IMR-90 (cell line): ENCODE data around the gene EPO. TPM values are rescaled to one million over a fixed set of nuclear protein-coding genes. Genes with fewer than 3 reads are reported as not detected.

ENCODE experiments used
- ATAC-seq: fragments of 200-7000 bp; cut with Tn5 transposase; 2 replicates; pipeline ENCODE4 v1.9.1; 2020; ENCODE audit warnings: low read depth, mild to moderate bottlenecking, moderate library complexity
- BruUV-seq: library from RNA; stranded (reverse); fragments of 400-500 nt; replicated peaks from 2 replicates; lab custom pipeline; 2021; lab: Mats Ljungman, UMichigan
- CTCF ChIA-PET: fragments of 300-600 bp; formaldehyde crosslinking; extraction: SDS; loops from one replicate; lab custom pipeline; 2021; ENCODE audit warnings: antibody characterized with exemption; lab: Yijun Ruan, JAX
- POLR2A ChIA-PET: fragments of 300-600 bp; sonication (Branson Sonifier 250); formaldehyde crosslinking; loops from one replicate; lab custom pipeline; 2022; ENCODE audit warnings: antibody characterized with exemption; ENCODE audit not compliant: unreplicated experiment; lab: Charles Lee
- DNase-seq: peaks from one replicate; pipeline ENCODE4 v3.0.0; 2013
- H2AFZ ChIP-seq: replicated peaks from 2 replicates; pipeline ENCODE3; 2013; ENCODE audit warnings: low read length, mild to moderate bottlenecking; ENCODE audit not compliant: poor library complexity
- H2AK5ac ChIP-seq: 2 replicates; pipeline ENCODE4 v1.6.1; 2013; ENCODE audit warnings: low read depth, low read length, inconsistent platforms
- H2AK9ac ChIP-seq: replicated peaks from 2 replicates; pipeline ENCODE3; 2013; ENCODE audit warnings: mild to moderate bottlenecking, low read depth, low read length, moderate library complexity; ENCODE audit not compliant: poor library complexity
- H2BK120ac ChIP-seq: 2 replicates; pipeline ENCODE4 v1.6.1; 2013; ENCODE audit warnings: low read depth, low read length, inconsistent platforms
- H2BK15ac ChIP-seq: 3 replicates; pipeline ENCODE4 v1.6.1; 2013; ENCODE audit warnings: low read depth, low read length, inconsistent platforms
- H2BK20ac ChIP-seq: 2 replicates; pipeline ENCODE4 v1.6.1; 2013; ENCODE audit warnings: low read depth, mild to moderate bottlenecking, inconsistent platforms, low read length, moderate library complexity
- H2BK5ac ChIP-seq: 2 replicates; pipeline ENCODE4 v1.6.1; 2013; ENCODE audit warnings: mild to moderate bottlenecking, low read depth, low read length, inconsistent platforms; ENCODE audit not compliant: poor library complexity, severe bottlenecking
- H3K14ac ChIP-seq: replicated peaks from 2 replicates; pipeline ENCODE4 v1.6.1; 2013; ENCODE audit warnings: low read depth, low read length, inconsistent platforms
- H3K18ac ChIP-seq: 2 replicates; pipeline ENCODE4 v1.6.1; 2013; ENCODE audit warnings: low read depth, low read length, control low read depth
- H3K23ac ChIP-seq: 2 replicates; pipeline ENCODE4 v1.6.1; 2013; ENCODE audit warnings: low read depth, low read length, inconsistent platforms
- H3K27ac ChIP-seq: 2 replicates; pipeline ENCODE4 v1.5.1; 2013; ENCODE audit warnings: mild to moderate bottlenecking, control low read depth, low read length; ENCODE audit not compliant: insufficient read depth
- H3K27me3 ChIP-seq: 2 replicates; pipeline ENCODE4 v1.6.1; 2013; ENCODE audit warnings: low read length; ENCODE audit not compliant: control insufficient read depth, insufficient read depth
- H3K36me3 ChIP-seq: 2 replicates; pipeline ENCODE4 v1.6.1; 2013; ENCODE audit warnings: low read length, mixed read lengths; ENCODE audit not compliant: control insufficient read depth, insufficient read depth
- H3K4ac ChIP-seq: 2 replicates; pipeline ENCODE4 v1.6.1; 2013; ENCODE audit warnings: low read depth, low read length, inconsistent platforms
- H3K4me1 ChIP-seq: 2 replicates; pipeline ENCODE4 v1.6.1; 2013; ENCODE audit warnings: low read length, mixed read lengths; ENCODE audit not compliant: control insufficient read depth, insufficient read depth
- H3K4me2 ChIP-seq: 2 replicates; pipeline ENCODE4 v1.6.1; 2013; ENCODE audit warnings: low read depth, mild to moderate bottlenecking, control low read depth, low read length, moderate library complexity
- H3K4me3 ChIP-seq: 2 replicates; pipeline ENCODE4 v1.5.1; 2013; ENCODE audit warnings: low read depth, mild to moderate bottlenecking, control low read depth, low read length, moderate library complexity; ENCODE audit not compliant: insufficient read depth
- H3K56ac ChIP-seq: 2 replicates; pipeline ENCODE4 v1.6.1; 2013; ENCODE audit warnings: low read length, inconsistent platforms; ENCODE audit not compliant: insufficient read depth; ENCODE audit errors: extremely low read depth
- H3K79me1 ChIP-seq, 2 experiments: 2 replicates each; pipeline ENCODE4 v1.6.1; 2013; ENCODE audit warnings: low read length in 2 of 2, inconsistent platforms in 1 of 2, low read depth in 1 of 2
- H3K9ac ChIP-seq: 2 replicates; pipeline ENCODE4 v1.6.1; 2013; ENCODE audit warnings: low read depth, low read length, control low read depth
- H3K9me1 ChIP-seq: 2 replicates; pipeline ENCODE4 v1.6.1; 2013; ENCODE audit warnings: low read length, inconsistent platforms; ENCODE audit not compliant: insufficient read depth
- H3K9me3 ChIP-seq: 2 replicates; pipeline ENCODE4 v1.6.1; 2013; ENCODE audit warnings: low read length; ENCODE audit not compliant: control insufficient read depth, insufficient read depth
- H4K20me1 ChIP-seq: 2 replicates; pipeline ENCODE4 v1.6.1; 2013; ENCODE audit warnings: low read length, inconsistent platforms; ENCODE audit not compliant: insufficient read depth
- H4K5ac ChIP-seq: 2 replicates; pipeline ENCODE4 v1.6.1; 2013; ENCODE audit warnings: mild to moderate bottlenecking, low read depth, low read length, control low read depth
- H4K8ac ChIP-seq, 2 experiments: 2 replicates each; pipeline ENCODE4 v1.6.1; 2013; ENCODE audit warnings: low read depth in 2 of 2, low read length in 2 of 2, control low read depth in 1 of 2, inconsistent platforms in 1 of 2
- H4K91ac ChIP-seq: 2 replicates; pipeline ENCODE4 v1.6.1; 2013; ENCODE audit warnings: low read depth, low read length, inconsistent platforms; ENCODE audit not compliant: insufficient read depth
- MAZ ChIP-seq: IDR thresholded peaks from 2 replicates; pipeline ENCODE4 v1.6.1; 2012; ENCODE audit warnings: low read depth, mild to moderate bottlenecking, low read length, improper control_type of control experiment, moderate library complexity, borderline replicate concordance
- MXI1 ChIP-seq: IDR thresholded peaks from 2 replicates; pipeline ENCODE4 v1.6.1; 2012; ENCODE audit warnings: low read depth, mild to moderate bottlenecking, low read length, moderate library complexity, borderline replicate concordance
- RAD21 ChIP-seq: IDR thresholded peaks from 2 replicates; pipeline ENCODE4 v1.6.1; 2012; ENCODE audit warnings: low read length, improper control_type of control experiment
- WGBS, 2 experiments: methylation state at CpG; one replicate each; pipeline versions ENCODE4 v1.1.5 to v1.1.7; 2013; ENCODE audit warnings: missing lambda C conversion rate in 2 of 2; ENCODE audit not compliant: insufficient read length in 1 of 2; ENCODE audit errors: extremely low coverage in 2 of 2; 5-methylcytosine and 5-hydroxymethylcytosine counted together
- dilution Hi-C: fragments of 300-500 bp; cut with HindIII; formaldehyde crosslinking; loops from one replicate; pipeline ENCODE4 v1.14.3; 2018; ENCODE audit warnings: low sequenced_read_pairs; ENCODE audit not compliant: unreplicated experiment
- in situ Hi-C: fragments of 300-500 bp; cut with MboI; formaldehyde crosslinking; loops from 3 replicates; pipeline ENCODE4 v1.14.3; 2019; ENCODE audit warnings: low sequenced_read_pairs, inconsistent platforms, mixed read lengths
- intact Hi-C: fragments of 100-400 bp; cut with micrococcal nuclease; formaldehyde crosslinking; loops from 2 replicates; pipeline ENCODE4 v1.10.0; 2022
- polyA plus RNA-seq, 3 experiments: library from polyadenylated mRNA; depleted of rRNA; stranded (reverse); fragments of >200 nt; gene quantifications; 2 replicates each; pipeline ENCODE4 v1.2.3, GENCODE V29; 2012; ENCODE audit warnings: low replicate concordance in 1 of 3
- total RNA-seq: library from RNA; depleted of rRNA; stranded (reverse); fragments of >200 nt; gene quantifications from 2 replicates; pipeline ENCODE4 v1.2.3, GENCODE V29; 2012
- TF ChIP-seq, protein P1 (sequence below): fragments of 150-350 bp; IDR thresholded peaks from 2 replicates; pipeline ENCODE4 v1.6.1; 2017; ENCODE audit warnings: mild to moderate bottlenecking, antibody characterized with exemption, low read length, low read depth

EPO gene
- total and polyA plus RNA-seq, 2 of the 4 experiments (the other 2 are of a cell fraction) = not detected

DNA sequence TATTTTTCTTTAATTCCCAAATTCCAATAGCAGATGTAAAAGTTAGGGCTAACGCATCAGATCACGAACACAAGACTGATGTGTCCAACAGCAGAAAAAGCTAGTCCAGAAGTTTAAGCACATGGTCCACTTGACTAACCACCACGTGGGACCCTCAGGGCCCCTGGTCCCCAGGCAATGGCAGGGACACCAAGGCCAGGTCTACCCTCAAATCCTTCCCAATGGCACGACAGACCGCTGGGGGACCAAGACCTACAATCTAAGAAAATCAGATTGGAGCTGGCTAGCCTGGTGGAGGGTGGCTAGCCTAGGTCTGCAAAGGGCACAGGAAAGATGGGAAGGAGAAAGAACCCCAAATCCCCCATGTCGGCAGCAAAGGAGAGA, 27.7 kb upstream of the EPO start (continued):
- TF ChIP-seq RAD21 = no peak
- TF ChIP-seq, protein P1, sequence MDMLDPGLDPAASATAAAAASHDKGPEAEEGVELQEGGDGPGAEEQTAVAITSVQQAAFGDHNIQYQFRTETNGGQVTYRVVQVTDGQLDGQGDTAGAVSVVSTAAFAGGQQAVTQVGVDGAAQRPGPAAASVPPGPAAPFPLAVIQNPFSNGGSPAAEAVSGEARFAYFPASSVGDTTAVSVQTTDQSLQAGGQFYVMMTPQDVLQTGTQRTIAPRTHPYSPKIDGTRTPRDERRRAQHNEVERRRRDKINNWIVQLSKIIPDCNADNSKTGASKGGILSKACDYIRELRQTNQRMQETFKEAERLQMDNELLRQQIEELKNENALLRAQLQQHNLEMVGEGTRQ = no peak

DNA sequence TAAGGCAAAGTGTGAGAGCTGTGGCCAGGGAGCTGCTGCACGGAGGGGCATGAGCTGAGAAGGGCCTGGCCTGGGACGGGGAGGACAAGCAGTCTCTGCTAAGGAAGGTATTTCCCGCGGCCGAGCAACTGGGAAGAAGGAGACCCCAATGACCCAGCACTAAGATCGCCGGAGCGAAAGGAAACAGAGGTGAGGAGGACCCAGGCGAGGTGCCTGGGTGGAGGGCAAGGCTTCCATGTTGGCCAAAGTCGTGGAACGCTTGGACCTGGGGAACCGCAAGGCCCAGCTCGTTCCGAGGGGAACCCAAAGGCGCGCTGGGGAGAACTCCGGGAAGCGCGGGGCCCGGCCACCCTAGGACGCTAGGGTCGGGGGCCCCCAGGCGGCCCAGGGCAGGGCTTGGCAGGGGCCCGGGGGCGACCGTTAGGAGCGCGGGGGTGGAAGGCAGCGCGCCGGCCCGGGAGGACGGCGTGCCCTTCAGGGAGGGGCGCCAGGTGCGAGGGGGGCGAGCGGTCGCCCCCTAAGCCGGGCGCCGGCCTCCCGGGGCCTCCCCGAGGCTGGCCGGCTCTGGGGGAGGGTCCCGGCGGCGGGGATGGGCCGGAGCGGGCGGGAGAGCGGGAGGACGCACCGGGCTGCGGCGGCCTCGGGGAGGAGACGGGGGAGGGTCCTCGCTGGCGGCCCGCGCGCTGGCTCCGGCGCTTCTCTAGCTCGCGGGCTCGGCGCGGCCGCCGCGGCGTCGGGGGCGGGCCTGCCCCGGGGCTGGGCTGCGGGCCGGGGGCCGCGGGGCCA, 26.8 kb upstream of the EPO start:
- Histone ChIP-seq H3K36me3 (peaks cover 9% of the 10 kb centered on the region), H2AK9ac (peak overlapping the region; percentile 96), H3K56ac (peak overlapping the region; percentile 62; the same call in 1 of the 2 replicates), H2AFZ (peak overlapping the region; percentile 92), H3K79me1 (peaks cover 24 to 45% of the 10 kb centered on the region in 2 experiments), H4K5ac (no peak overlapping the region), H4K20me1 (peaks cover 45% of the 10 kb centered on the region), H3K9me3 (no peaks in the 10 kb centered on the region), H3K9me1 (no peaks in the 10 kb centered on the region), H3K27ac (peak overlapping the region; percentile 61), H3K18ac (no peak overlapping the region), H2BK120ac (no peak overlapping the region), H3K9ac (peak overlapping the region; percentile 87), H3K23ac (peak overlapping the region; percentile 90; the same call in 1 of the 2 replicates), H2BK20ac (no peak overlapping the region), H3K4me2 (peak overlapping the region; percentile 70), H4K8ac (peak overlapping the region in 1 of 2 experiments; percentile 19; a peak in 1 of 4 replicates), H2BK5ac (peak overlapping the region; percentile 22), H3K4me1 (peaks cover 16% of the 10 kb centered on the region), H2AK5ac (peak overlapping the region; percentile 70; the same call in 1 of the 2 replicates), H2BK15ac (no peak overlapping the region), H3K27me3 (no peaks in the 10 kb centered on the region), H3K4ac (peak overlapping the region; percentile 46), H4K91ac (no peak overlapping the region), H3K4me3 (peak overlapping the region; percentile 56), H3K14ac (peak overlapping the region; percentile 83; the same call in 1 of the 2 replicates)
- CTCF ChIA-PET = interaction anchor here (0.5 to 1.7 kb wide), 5 partner anchors 12 to 394 kb away, joined by 3 to 7 read pairs (median 3); partner anchors contain the start of genes MOSPD3, POP7 and SLC12A9
- no TSS peak for BruUV-seq
- TF ChIP-seq MAZ (no peak), MXI1 (peak; percentile 9; the same call in 1 of the 2 replicates)
- dilution Hi-C loops = no loop called here
- POLR2A ChIA-PET = interaction anchor here (0.6 to 1.7 kb wide), 3 partner anchors 13 to 156 kb away, joined by 4 to 5 read pairs (median 4); no protein-coding TSS in a partner anchor
- DNase-seq = no peak
- 1% methylated on average over 26 of the region's 81 CpGs; no CpG with 5 or more reads in 1 of the 2 experiments for WGBS, 2 experiments
- intact Hi-C loops = loop anchor here (5.0 kb wide), 1 partner anchor 91 kb away; the partner anchor contains the start of gene PCOLCE
- peak; percentile 65 for ATAC-seq
- in situ Hi-C loops = loop anchor here (10.0 kb wide), 1 partner anchor 229 kb away; the partner anchor contains the start of gene SPACDR
